Measurements from ENCODE around the gene ACTR2.
"Not testable (repeated sequence)": the region's sequence is repeated elsewhere in the genome, so short reads cannot be mapped to it uniquely, and the experiment has no call there.

ACTR2 gene

DNA sequence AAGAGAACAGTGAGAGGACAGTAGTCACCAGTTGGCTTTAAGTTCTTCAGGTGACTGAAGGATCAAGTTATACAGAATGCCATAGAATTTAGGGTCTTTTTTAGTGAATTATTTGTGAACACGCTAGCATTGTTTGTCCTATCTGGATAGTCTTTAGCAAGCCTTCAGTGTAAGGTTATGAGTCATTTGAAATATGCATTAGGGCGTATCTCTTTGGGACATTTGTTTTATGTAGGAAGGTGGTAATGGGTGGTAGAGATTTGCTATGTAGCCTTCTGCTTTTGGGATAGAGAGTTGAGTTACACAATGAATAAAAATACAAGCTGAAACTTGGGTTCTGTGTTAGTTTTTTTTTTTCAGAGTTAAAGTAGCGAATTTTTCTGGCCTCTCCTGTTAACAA is 13.0 kb downstream of the ACTR2 start:
- Histone ChIP-seq H2AFZ (ENCODE audit: low read length) (no peak overlapping the region), H3K27ac (replicated peaks; ENCODE audit: low read length) (no peak overlapping the region), H3K9ac (ENCODE audit: low read depth, low read length, poor library complexity) (no peak overlapping the region), H2AK5ac (ENCODE audit: low read depth, low read length) (no peak overlapping the region), H3K27me3 (ENCODE audit: control insufficient read depth in 3 of 3, insufficient read depth in 3 of 3, low read depth in 1 of 3, low read length in 3 of 3) (no peaks in the 10 kb centered on the region), H3K18ac (ENCODE audit: low read length) (no peak overlapping the region), H3K36me3 (replicated peaks in 1 of 2; ENCODE audit: control insufficient read depth in 2 of 2, insufficient read depth in 2 of 2, low read length in 2 of 2) (peaks cover 2 to 62% of the 10 kb centered on the region in 2 donors), H2BK12ac (ENCODE audit: low read length) (no peak overlapping the region), H3K9me3 (replicated peaks in 1 of 2; ENCODE audit: control insufficient read depth in 2 of 2, insufficient read depth in 1 of 2, low read depth in 1 of 2, low read length in 2 of 2) (no peaks in the 10 kb centered on the region), H4K8ac (ENCODE audit: low read depth, low read length) (no peak overlapping the region), H3K79me1 (ENCODE audit: low read depth, low read length) (peaks cover 5% of the 10 kb centered on the region), H4K91ac (ENCODE audit: low read depth, low read length, poor library complexity) (no peak overlapping the region), H3K4me3 (ENCODE audit: low read length in 2 of 2) (no peak overlapping the region), H3K4ac (ENCODE audit: low read length) (no peak overlapping the region), H3K14ac (ENCODE audit: low read length) (no peak overlapping the region), H3K4me2 (ENCODE audit: insufficient read depth, low read length, poor library complexity, severe bottlenecking) (no peak overlapping the region), H2BK120ac (ENCODE audit: low read depth, low read length) (no peak overlapping the region), H3K4me1 (ENCODE audit: control insufficient read depth in 2 of 2, insufficient read depth in 1 of 2, low read depth in 1 of 2, low read length in 2 of 2) (no peaks in the 10 kb centered on the region), H2BK5ac (ENCODE audit: low read length) (no peak overlapping the region), H2BK15ac (ENCODE audit: low read length) (no peak overlapping the region), H3K23ac (ENCODE audit: low read depth, low read length, poor library complexity) (no peak overlapping the region)
- DNase-seq (ENCODE audit: low spot score) = no peak
- WGBS, 2 donors (ENCODE audit: extremely low coverage in 2 of 2, insufficient read length in 2 of 2, insufficient replicate concordance in 1 of 2) = 100% methylated on average over 1 of the region's 3 CpGs; no CpG with 5 or more reads in 1 of the 2 donors

DNA sequence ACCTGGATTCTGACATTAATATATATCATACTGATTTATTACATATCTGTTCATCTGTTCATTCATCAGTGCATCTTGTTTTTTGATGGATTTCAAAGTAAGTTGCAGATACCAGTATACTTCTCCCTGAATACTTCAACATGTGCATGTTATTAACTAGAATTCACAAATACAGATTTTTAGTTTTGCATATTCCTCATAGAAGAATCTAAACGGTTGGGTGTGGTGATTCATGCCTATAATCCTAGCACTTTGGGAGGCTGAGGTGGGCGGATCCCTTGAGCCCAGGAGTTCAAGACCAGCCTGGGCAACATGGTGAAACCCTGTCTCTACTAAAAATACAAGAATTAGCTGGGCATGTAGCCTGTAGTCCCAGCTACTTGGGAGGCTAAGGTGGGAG is 16.8 kb downstream of the ACTR2 start:
- H2BK120ac ChIP-seq (ENCODE audit: low read depth, low read length); DNase-seq (ENCODE audit: low spot score); H3K27me3 ChIP-seq (ENCODE audit: control insufficient read depth in 3 of 3, insufficient read depth in 3 of 3, low read depth in 1 of 3, low read length in 3 of 3); H2AFZ ChIP-seq (ENCODE audit: low read length); H4K8ac ChIP-seq (ENCODE audit: low read depth, low read length); H3K18ac ChIP-seq (ENCODE audit: low read length); H2BK12ac ChIP-seq (ENCODE audit: low read length); H3K27ac ChIP-seq (replicated peaks; ENCODE audit: low read length); H2BK15ac ChIP-seq (ENCODE audit: low read length); H2AK5ac ChIP-seq (ENCODE audit: low read depth, low read length); H3K4ac ChIP-seq (ENCODE audit: low read length); H3K9me3 ChIP-seq (replicated peaks in 1 of 2; ENCODE audit: control insufficient read depth in 2 of 2, insufficient read depth in 1 of 2, low read depth in 1 of 2, low read length in 2 of 2); H3K4me3 ChIP-seq (ENCODE audit: low read length in 2 of 2); H3K14ac ChIP-seq (ENCODE audit: low read length); H4K91ac ChIP-seq (ENCODE audit: low read depth, low read length, poor library complexity); H3K23ac ChIP-seq (ENCODE audit: low read depth, low read length, poor library complexity); H3K9ac ChIP-seq (ENCODE audit: low read depth, low read length, poor library complexity); H3K79me1 ChIP-seq (ENCODE audit: low read depth, low read length); H3K4me1 ChIP-seq (ENCODE audit: control insufficient read depth in 2 of 2, insufficient read depth in 1 of 2, low read depth in 1 of 2, low read length in 2 of 2); H3K4me2 ChIP-seq (ENCODE audit: insufficient read depth, low read length, poor library complexity, severe bottlenecking); H2BK5ac ChIP-seq (ENCODE audit: low read length): not testable (repeated sequence)
- no CpG with 5 or more reads among the region's 2 CpGs for WGBS, 2 donors (ENCODE audit: extremely low coverage in 2 of 2, insufficient read length in 2 of 2, insufficient replicate concordance in 1 of 2)
- peaks cover 2 to 86% of the 10 kb centered on the region in 2 donors for H3K36me3 ChIP-seq (replicated peaks in 1 of 2; ENCODE audit: control insufficient read depth in 2 of 2, insufficient read depth in 2 of 2, low read length in 2 of 2)

- no peak overlapping the region for H3K27ac ChIP-seq (replicated peaks; ENCODE audit: low read length)
- no peak for DNase-seq (ENCODE audit: low spot score)
- no peaks in the 10 kb centered on the region for H3K4me1 ChIP-seq (ENCODE audit: control insufficient read depth in 2 of 2, insufficient read depth in 1 of 2, low read depth in 1 of 2, low read length in 2 of 2)
- no peak overlapping the region for H3K4ac ChIP-seq (ENCODE audit: low read length)
- H2AFZ ChIP-seq (ENCODE audit: low read length) = no peak overlapping the region
- H3K9ac ChIP-seq (ENCODE audit: low read depth, low read length, poor library complexity) = no peak overlapping the region
- no peak overlapping the region for H2BK120ac ChIP-seq (ENCODE audit: low read depth, low read length)
- no peak overlapping the region for H2BK12ac ChIP-seq (ENCODE audit: low read length)
- no peak overlapping the region for H2AK5ac ChIP-seq (ENCODE audit: low read depth, low read length)
- H3K4me3 ChIP-seq (ENCODE audit: low read length in 2 of 2) = no peak overlapping the region
- H3K18ac ChIP-seq (ENCODE audit: low read length) = no peak overlapping the region
- no peak overlapping the region for H3K23ac ChIP-seq (ENCODE audit: low read depth, low read length, poor library complexity)
- H3K27me3 ChIP-seq (ENCODE audit: control insufficient read depth in 3 of 3, insufficient read depth in 3 of 3, low read depth in 1 of 3, low read length in 3 of 3) = no peaks in the 10 kb centered on the region
- H3K14ac ChIP-seq (ENCODE audit: low read length) = no peak overlapping the region
- H4K8ac ChIP-seq (ENCODE audit: low read depth, low read length) = no peak overlapping the region
- no peak overlapping the region for H4K91ac ChIP-seq (ENCODE audit: low read depth, low read length, poor library complexity)
- H2BK15ac ChIP-seq (ENCODE audit: low read length) = no peak overlapping the region
- H3K36me3 ChIP-seq (replicated peaks in 1 of 2; ENCODE audit: control insufficient read depth in 2 of 2, insufficient read depth in 2 of 2, low read length in 2 of 2) = peaks cover 5 to 75% of the 10 kb centered on the region in 2 donors
- no peaks in the 10 kb centered on the region for H3K79me1 ChIP-seq (ENCODE audit: low read depth, low read length)
- H3K9me3 ChIP-seq (replicated peaks in 1 of 2; ENCODE audit: control insufficient read depth in 2 of 2, insufficient read depth in 1 of 2, low read depth in 1 of 2, low read length in 2 of 2) = no peaks in the 10 kb centered on the region
- H3K4me2 ChIP-seq (ENCODE audit: insufficient read depth, low read length, poor library complexity, severe bottlenecking) = no peak overlapping the region
- no peak overlapping the region for H2BK5ac ChIP-seq (ENCODE audit: low read length)
Measured at GRCh38 chr2:65252640-65253039, 25.0 kb downstream of the ACTR2 start.

- Histone ChIP-seq H2BK5ac (ENCODE audit: low read length) (no peak overlapping the region), H2AFZ (ENCODE audit: low read length) (no peak overlapping the region), H3K14ac (ENCODE audit: low read length) (no peak overlapping the region), H3K4me2 (ENCODE audit: insufficient read depth, low read length, poor library complexity, severe bottlenecking) (no peak overlapping the region), H3K27ac (replicated peaks; ENCODE audit: low read length) (no peak overlapping the region), H3K4me3 (ENCODE audit: low read length in 2 of 2) (no peak overlapping the region), H2BK120ac (ENCODE audit: low read depth, low read length) (no peak overlapping the region), H3K9ac (ENCODE audit: low read depth, low read length, poor library complexity) (no peak overlapping the region), H3K4ac (ENCODE audit: low read length) (no peak overlapping the region), H2BK15ac (ENCODE audit: low read length) (no peak overlapping the region), H2AK5ac (ENCODE audit: low read depth, low read length) (no peak overlapping the region), H3K4me1 (ENCODE audit: control insufficient read depth in 2 of 2, insufficient read depth in 1 of 2, low read depth in 1 of 2, low read length in 2 of 2) (no peaks in the 10 kb centered on the region), H4K8ac (ENCODE audit: low read depth, low read length) (no peak overlapping the region), H3K79me1 (ENCODE audit: low read depth, low read length) (no peaks in the 10 kb centered on the region), H3K9me3 (replicated peaks in 1 of 2; ENCODE audit: control insufficient read depth in 2 of 2, insufficient read depth in 1 of 2, low read depth in 1 of 2, low read length in 2 of 2) (no peaks in the 10 kb centered on the region), H3K36me3 (replicated peaks in 1 of 2; ENCODE audit: control insufficient read depth in 2 of 2, insufficient read depth in 2 of 2, low read length in 2 of 2) (peaks cover 2 to 84% of the 10 kb centered on the region in 2 donors), H4K91ac (ENCODE audit: low read depth, low read length, poor library complexity) (no peak overlapping the region), H3K27me3 (ENCODE audit: control insufficient read depth in 3 of 3, insufficient read depth in 3 of 3, low read depth in 1 of 3, low read length in 3 of 3) (no peaks in the 10 kb centered on the region), H3K23ac (ENCODE audit: low read depth, low read length, poor library complexity) (no peak overlapping the region), H3K18ac (ENCODE audit: low read length) (no peak overlapping the region), H2BK12ac (ENCODE audit: low read length) (no peak overlapping the region)
- DNase-seq (ENCODE audit: low spot score) = no peak
- WGBS, 2 donors (ENCODE audit: extremely low coverage in 2 of 2, insufficient read length in 2 of 2, insufficient replicate concordance in 1 of 2) = no CpG with 5 or more reads among the region's 6 CpGs
Measured at GRCh38 chr2:65255356-65255755, 27.7 kb downstream of the ACTR2 start.
